AG20443 (cell line): ENCODE measurements around the gene OLA1.

Experiments
- DNase-seq: peaks from one replicate; pipeline ENCODE4 v3.0.0; 2012; ENCODE audit warnings: low spot score, mixed read lengths

OLA1 gene

GRCh38 chr2:174121175-174121574 lies 127.2 kb downstream of the OLA1 start:
- no peak for DNase-seq

GRCh38 chr2:174120346-174120745 lies 128.0 kb downstream of the OLA1 start:
- DNase-seq = no peak

GRCh38 chr2:174117951-174118930 lies 130.1 kb downstream of the OLA1 start:
- peak; percentile 61 for DNase-seq

- DNase-seq = no peak
These were observed 136.3 kb downstream of the OLA1 start for GRCh38 chr2:174112073-174112472.

- no peak for DNase-seq
These were observed 139.8 kb downstream of the OLA1 start for GRCh38 chr2:174108579-174108978.

- DNase-seq = no peak
These were observed 141.6 kb downstream of the OLA1 start for GRCh38 chr2:174106736-174107135.

- DNase-seq = no peak
These were observed 153.8 kb downstream of the OLA1 start for GRCh38 chr2:174094542-174094941.

- DNase-seq = no peak
These were observed 157.9 kb downstream of the OLA1 start for GRCh38 chr2:174090476-174090875.

- no peak for DNase-seq
These were observed 159.4 kb downstream of the OLA1 start for GRCh38 chr2:174088706-174089460.

GRCh38 chr2:174086708-174087107 lies 161.6 kb downstream of the OLA1 start:
- DNase-seq = no peak

GRCh38 chr2:174085781-174086180 lies 162.6 kb downstream of the OLA1 start:
- DNase-seq = no peak

- no peak for DNase-seq
These were observed 164.4 kb downstream of the OLA1 start for GRCh38 chr2:174083843-174084458.

- DNase-seq = no peak
These were observed 167.6 kb downstream of the OLA1 start for GRCh38 chr2:174080672-174081121.

- no peak for DNase-seq
These were observed 170.1 kb downstream of the OLA1 start for GRCh38 chr2:174078275-174078674.

- DNase-seq = no peak
These were observed 171.4 kb downstream of the OLA1 start for GRCh38 chr2:174076975-174077374.

- no peak for DNase-seq
These were observed 172.3 kb downstream of the OLA1 start for GRCh38 chr2:174076040-174076439.

GRCh38 chr2:174074831-174075230 lies 173.5 kb downstream of the OLA1 start:
- DNase-seq = no peak

- no peak for DNase-seq
These were observed 175.5 kb downstream of the OLA1 start for GRCh38 chr2:174072857-174073256.

- no peak for DNase-seq
These were observed 176.3 kb downstream of the OLA1 start for GRCh38 chr2:174072069-174072468.

- DNase-seq = no peak
These were observed 177.0 kb downstream of the OLA1 start for GRCh38 chr2:174071321-174071720.

GRCh38 chr2:174070281-174070680 lies 178.1 kb downstream of the OLA1 start:
- DNase-seq = no peak

- no peak for DNase-seq
These were observed 180.5 kb downstream of the OLA1 start for GRCh38 chr2:174067815-174068214.

GRCh38 chr2:174066871-174067270 lies 181.5 kb downstream of the OLA1 start:
- no peak for DNase-seq
